ENCODE results near the gene CFAP90. TPM values are rescaled to one million over a fixed set of nuclear protein-coding genes. Genes with fewer than 3 reads are reported as not detected.

The CFAP90 gene
- not detected in 2 replicates for total RNA-seq

DNA sequence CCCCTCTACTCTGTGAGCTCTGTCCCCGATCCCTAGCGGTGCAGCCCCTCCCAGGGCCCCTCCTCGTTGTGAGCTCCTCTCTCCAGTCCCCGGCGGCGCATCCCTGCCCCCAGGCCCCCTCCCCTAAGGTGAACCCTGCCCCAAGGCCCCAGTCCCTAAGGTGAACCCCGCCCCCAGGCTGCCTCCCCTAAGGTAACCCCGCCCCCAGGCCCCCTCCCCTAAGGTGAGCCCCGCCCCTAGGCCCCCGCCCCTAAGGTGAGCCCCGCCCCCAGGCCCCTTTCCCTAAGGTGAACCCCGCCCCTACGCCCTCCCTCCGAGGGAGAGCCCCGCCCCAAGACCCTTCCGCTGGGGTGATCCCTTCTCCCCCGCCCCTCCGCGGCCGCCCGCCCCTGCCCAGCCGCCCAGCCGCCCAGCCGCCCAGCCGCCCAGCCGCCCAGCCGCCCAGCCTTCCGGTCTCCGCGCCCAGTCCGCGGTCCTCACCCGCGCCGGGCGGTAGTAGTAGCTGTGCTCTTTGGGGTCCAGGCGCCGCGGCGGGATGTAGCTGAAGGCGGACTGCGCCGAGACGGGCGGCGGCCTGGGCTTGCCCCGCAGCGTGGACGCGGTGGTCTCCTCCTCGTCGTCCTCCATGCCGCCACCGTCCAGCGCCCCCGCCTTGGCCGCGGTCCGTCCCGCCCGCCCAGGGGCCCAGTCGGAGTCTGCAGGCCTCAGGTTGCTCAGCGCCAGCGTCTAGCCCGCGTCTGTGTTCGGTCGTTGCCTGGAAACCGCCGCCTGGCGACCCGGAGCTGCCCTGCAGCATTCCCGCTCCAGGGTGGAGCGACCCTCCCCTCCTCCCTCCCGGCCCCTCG is at the start of gene CFAP90:
CFAP90 (minus strand) TSS at position 739 of the 845 bp plus-strand sequence; CDS start at position 627, 112 bp downstream.

GRCh38 chr5:7868773-7869473 is 18.0 kb upstream of the CFAP90 start, which contains the start of the genes FASTKD3 and MTRR:
Gene FASTKD3, minus strand, starts transcription at chr5:7869031. Its CDS starts 948 bp downstream, at chr5:7868083.
Gene MTRR, plus strand, starts transcription at chr5:7869148. Its CDS starts 1,647 bp downstream, at chr5:7870795.

Other genes starting within 250 kb of the CFAP90 start
- gene FASTKD3, start 17.9 kb upstream of the CFAP90 start, total RNA-seq, result 18.9 and 22.7 TPM in 2 replicates
- 54.5 and 60.6 TPM in 2 replicates for gene MTRR, start 18.0 kb upstream of the CFAP90 start, total RNA-seq

Data from thoracic aorta endothelial cell (primary cell).